Measurements from ENCODE around the gene RABEPK. TPM values are rescaled to one million over a fixed set of nuclear protein-coding genes. Genes with fewer than 3 reads are reported as not detected.
"Not testable (repeated sequence)": the region's sequence is repeated elsewhere in the genome, so short reads cannot be mapped to it uniquely, and the experiment has no call there.

Gene RABEPK
- total RNA-seq, 1 experiment from 2014 or later = 50.9 TPM

DNA sequence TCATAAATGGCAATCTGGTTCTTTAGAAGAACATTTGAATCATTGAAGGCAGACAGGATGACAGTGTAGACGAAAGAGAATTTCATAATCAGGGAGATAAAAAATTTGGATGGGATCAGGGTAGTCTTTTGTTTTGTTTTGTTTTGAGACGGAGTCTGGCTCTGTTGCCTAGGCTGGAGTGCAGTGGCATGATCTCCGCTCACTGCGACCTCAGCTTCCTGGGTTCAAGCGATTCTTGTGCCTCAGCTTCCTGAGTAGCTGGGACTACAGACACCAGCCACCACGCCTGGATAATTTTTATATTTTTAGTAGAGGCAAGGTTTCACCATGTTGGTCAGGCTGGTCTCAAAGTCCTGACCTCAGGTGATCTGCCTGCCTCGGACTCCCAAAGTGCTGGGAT is 63.7 kb downstream of the RABEPK start:
- DNase-seq (ENCODE audit: low read depth, low spot score); in situ Hi-C loops (cut with HindIII; ENCODE audit: low pct_unique_long_range_greater_than_20kb, low sequenced_read_pairs): not testable (repeated sequence)

DNA sequence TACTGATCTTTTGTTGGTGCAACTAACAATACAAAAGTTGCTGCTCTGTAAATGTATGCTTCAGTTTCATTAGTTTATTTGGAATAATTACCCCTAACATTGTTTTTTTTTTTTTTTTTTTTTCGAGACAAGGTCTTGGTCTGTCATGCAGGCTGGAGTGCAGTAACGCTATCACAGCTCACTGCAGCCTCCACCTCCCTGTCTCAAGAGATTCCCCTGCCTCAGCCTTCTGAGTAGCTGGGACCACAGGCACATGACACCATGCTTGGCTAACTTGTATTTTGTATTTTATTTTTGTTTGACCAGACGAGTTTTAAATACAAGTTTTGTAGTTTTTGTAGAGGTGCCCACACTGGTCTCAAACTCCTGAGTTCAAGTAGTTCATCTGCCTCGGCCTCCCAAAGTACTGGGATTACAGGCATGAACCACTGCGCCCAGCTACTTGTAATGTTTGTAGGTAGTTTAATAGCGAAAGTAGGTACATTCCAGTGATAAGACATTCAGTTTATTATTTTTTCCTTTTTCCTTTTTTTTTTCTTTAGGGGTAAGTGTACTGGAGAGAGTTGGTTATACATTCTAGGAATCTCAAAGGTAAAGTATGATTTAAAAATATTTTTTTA is 68.2 kb downstream of the RABEPK start:
- in situ Hi-C loops (cut with HindIII; ENCODE audit: low pct_unique_long_range_greater_than_20kb, low sequenced_read_pairs) = no loop called here
- no peak for DNase-seq (ENCODE audit: low read depth, low spot score)

DNA sequence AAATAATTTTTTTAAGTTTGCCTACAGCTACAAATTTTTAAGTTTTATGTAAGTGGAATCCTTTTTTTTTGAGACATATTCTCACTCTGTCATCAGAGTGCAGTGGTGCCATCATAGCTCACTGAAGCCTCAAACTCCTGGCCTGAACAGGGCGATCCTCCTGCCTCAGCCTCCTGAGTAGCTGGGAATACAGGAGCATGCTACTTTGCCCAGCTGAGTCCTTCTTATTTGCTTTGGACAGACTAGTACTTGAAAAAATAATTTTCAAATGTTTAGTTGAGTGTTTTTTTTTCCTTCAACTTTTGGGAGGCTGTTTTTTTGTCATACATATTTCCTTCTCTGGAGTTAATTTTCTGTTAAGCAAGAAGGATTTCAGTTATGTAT is 68.7 kb downstream of the RABEPK start:
- in situ Hi-C loops (cut with HindIII; ENCODE audit: low pct_unique_long_range_greater_than_20kb, low sequenced_read_pairs) = no loop called here
- no peak for DNase-seq (ENCODE audit: low read depth, low spot score)

DNA sequence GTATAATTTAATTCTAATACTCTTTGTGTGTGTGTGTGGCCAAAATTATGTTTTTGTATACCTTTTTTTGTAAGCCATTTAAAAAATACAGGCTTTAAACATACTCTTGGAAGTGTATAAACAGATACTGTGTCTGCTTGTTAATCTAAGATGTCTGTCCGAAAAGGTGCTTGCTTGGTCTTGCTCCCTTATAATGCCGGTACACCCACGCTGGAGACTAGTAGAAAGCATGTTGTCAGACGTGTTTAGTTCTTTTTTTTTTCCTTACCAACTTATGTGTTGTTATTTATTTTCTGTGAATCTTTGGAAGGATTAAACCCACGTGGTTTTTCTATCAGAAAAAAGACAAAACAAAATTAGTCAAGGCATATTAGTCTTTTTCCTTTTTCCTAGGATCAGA is 70.7 kb downstream of the RABEPK start:
- in situ Hi-C loops (cut with HindIII; ENCODE audit: low pct_unique_long_range_greater_than_20kb, low sequenced_read_pairs) = no loop called here
- DNase-seq (ENCODE audit: low read depth, low spot score) = no peak

DNA sequence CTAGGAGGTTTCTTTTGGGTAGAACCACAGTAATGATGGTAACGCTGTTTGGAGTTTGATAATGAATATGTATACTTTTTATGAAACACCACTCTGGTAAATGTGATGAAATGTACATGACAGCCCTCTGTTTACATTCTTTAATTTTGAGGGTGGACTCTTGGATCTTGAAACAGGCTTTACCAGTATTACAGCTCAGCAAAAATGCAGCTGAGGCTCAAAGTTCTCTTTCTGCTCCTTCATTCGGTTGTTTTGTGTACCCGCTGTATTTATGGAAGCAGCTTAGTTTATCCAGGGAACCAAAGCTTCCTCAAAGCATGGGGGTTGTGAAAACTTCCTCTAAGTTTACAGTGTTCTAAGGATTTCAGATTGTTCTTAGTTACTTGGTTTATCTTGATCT is 72.4 kb downstream of the RABEPK start:
- no peak for DNase-seq (ENCODE audit: low read depth, low spot score)
- in situ Hi-C loops (cut with HindIII; ENCODE audit: low pct_unique_long_range_greater_than_20kb, low sequenced_read_pairs) = no loop called here

DNA sequence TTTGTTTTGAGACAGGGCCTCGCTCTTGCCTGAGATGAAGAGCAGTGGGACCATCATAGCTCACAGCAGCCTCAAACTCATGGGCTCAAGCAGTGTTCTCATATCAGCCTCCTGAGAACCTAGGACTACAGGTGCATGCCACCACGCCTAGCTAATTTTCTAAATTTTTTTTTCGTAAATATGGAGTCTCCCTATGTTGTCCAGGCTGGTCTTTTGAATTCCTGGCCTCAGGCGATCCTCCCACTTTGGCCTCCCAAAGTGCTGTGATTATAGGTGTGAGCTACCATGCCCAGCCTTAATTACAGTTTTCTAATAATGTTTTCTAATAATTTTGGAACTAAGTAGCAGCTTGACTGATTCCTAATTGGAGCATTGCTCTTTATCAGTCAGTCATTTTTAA is 76.4 kb downstream of the RABEPK start:
- in situ Hi-C loops (cut with HindIII; ENCODE audit: low pct_unique_long_range_greater_than_20kb, low sequenced_read_pairs) = no loop called here
- no peak for DNase-seq (ENCODE audit: low read depth, low spot score)

DNA sequence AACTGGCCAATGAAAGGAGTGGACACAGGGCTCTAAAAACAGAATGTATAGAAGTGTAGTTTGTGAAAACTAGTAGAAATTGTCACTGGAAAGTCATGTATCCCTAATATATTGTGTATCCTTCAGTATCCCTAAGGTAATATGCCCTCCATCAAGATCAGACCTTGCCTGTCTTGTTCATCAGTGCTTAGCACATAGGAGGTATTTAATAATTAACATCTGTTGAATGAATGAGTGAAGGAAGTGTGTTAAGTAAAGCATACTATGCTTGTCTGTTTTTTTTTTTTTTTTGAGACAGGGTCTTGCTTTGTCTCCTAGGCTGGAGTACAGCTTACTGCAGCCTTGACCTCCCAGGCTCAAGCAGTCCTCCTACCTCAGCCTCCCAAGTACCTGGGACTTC is 77.1 kb downstream of the RABEPK start:
- in situ Hi-C loops (cut with HindIII; ENCODE audit: low pct_unique_long_range_greater_than_20kb, low sequenced_read_pairs) = no loop called here

DNA sequence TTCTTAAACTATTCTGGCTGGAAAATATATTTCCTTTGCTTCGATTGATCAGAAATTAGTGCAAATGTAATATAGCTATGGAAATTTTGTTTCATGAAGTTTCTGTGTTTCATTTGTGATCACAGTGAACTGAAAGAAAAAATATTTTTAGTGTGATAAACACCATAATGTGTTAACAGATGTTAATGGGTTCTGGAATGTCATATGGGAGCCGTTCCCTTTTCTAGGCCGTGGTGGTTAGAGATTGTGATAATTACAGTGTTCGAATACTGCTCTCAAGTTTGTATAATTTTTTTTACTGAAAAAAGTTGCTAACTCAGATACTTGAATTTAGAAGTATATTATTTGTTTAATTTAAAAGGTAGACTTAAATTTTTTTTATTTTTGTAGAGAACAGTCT is 80.6 kb downstream of the RABEPK start:
- no peak for DNase-seq (ENCODE audit: low read depth, low spot score)
- in situ Hi-C loops (cut with HindIII; ENCODE audit: low pct_unique_long_range_greater_than_20kb, low sequenced_read_pairs) = no loop called here

More for the DNA sequence above, 77.1 kb downstream of the RABEPK start:
- DNase-seq (ENCODE audit: low read depth, low spot score) = no peak

Small RNA genes within 50 kb of the gene (small RNA-seq; reads per million reads assigned to genes)
- gene AL354710.1 = 0 reads per million in 2 experiments

Other genes with a start within 250 kb of the RABEPK start
- gene SCAI, start 57.0 kb upstream of the RABEPK start, total RNA-seq (2014; rRNA removed; shearing (Covaris generic)) = 4.1 and 7.2 TPM in 2 replicates
- 52.6 and 55.6 TPM in 2 replicates for gene PPP6C, start 10.7 kb upstream of the RABEPK start, total RNA-seq (2014; rRNA removed; shearing (Covaris generic))
- 65.9 and 80.6 TPM in 2 replicates for gene HSPA5, start 40.8 kb downstream of the RABEPK start, total RNA-seq (2014; rRNA removed; shearing (Covaris generic))
- gene GAPVD1, start 61.3 kb downstream of the RABEPK start, total RNA-seq (2014; rRNA removed; shearing (Covaris generic)) = 44.0 and 48.9 TPM in 2 replicates

Data from SK-MEL-5 (cell line).